OCI-LY3 (cell line): ENCODE results near the gene RBPJ.

Experiments used
- EZH2phosphoT487 ChIP-seq: fragments of 200-600 bp; shearing (Covaris generic); IDR thresholded peaks from 2 replicates; pipeline ENCODE4 v1.6.1; 2018; ENCODE audit warnings: antibody characterized with exemption, mixed run types, low read depth
- TF ChIP-seq, protein P1 (sequence below): fragments of 200-600, 300-600 bp; sonication (generic); IDR thresholded peaks from 2 replicates; pipeline ENCODE4 v1.5.1; 2014; ENCODE audit warnings: antibody characterized with exemption, low read length, low read depth

DNA sequence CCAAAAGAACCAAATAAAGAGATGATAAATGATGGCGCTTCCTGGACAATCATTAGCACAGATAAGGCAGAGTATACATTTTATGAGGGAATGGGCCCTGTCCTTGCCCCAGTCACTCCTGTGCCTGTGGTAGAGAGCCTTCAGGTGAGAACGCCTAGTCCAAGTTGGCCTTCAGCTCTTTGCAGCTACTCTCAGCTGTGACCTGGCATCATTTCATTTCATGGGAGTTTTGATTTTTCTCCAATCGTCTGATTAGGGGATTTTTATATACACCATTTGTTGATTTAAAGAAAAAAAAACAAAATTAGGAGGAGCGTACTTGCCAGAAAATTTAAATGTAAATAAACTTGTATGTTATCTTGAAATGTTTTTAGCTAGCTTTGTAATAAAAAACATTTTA lies 109.1 kb downstream of the RBPJ start:
- TF ChIP-seq, protein P1, sequence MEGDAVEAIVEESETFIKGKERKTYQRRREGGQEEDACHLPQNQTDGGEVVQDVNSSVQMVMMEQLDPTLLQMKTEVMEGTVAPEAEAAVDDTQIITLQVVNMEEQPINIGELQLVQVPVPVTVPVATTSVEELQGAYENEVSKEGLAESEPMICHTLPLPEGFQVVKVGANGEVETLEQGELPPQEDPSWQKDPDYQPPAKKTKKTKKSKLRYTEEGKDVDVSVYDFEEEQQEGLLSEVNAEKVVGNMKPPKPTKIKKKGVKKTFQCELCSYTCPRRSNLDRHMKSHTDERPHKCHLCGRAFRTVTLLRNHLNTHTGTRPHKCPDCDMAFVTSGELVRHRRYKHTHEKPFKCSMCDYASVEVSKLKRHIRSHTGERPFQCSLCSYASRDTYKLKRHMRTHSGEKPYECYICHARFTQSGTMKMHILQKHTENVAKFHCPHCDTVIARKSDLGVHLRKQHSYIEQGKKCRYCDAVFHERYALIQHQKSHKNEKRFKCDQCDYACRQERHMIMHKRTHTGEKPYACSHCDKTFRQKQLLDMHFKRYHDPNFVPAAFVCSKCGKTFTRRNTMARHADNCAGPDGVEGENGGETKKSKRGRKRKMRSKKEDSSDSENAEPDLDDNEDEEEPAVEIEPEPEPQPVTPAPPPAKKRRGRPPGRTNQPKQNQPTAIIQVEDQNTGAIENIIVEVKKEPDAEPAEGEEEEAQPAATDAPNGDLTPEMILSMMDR, result no peak
- no peak for TF ChIP-seq EZH2phosphoT487
